PC-3 (cell line): ENCODE data around the gene ANKDD1B. TPM values are rescaled to one million over a fixed set of nuclear protein-coding genes. Genes with fewer than 3 reads are reported as not detected.

Experiments used
- ATAC-seq: fragments of 200-7000 bp; cut with Tn5 transposase; 2 replicates; pipeline ENCODE4 v1.9.1; 2020; ENCODE audit warnings: mild to moderate bottlenecking, moderate library complexity
- BruUV-seq: library from RNA; stranded (reverse); fragments of 400-500 nt; replicated peaks from 2 replicates; lab custom pipeline; 2021; lab: Mats Ljungman, UMichigan
- CTCF ChIA-PET: fragments of 300-600 bp; sonication (Branson Sonifier 250); formaldehyde crosslinking; loops from one replicate; lab custom pipeline; 2022; ENCODE audit warnings: antibody characterized with exemption; lab: Charles Lee
- POLR2A ChIA-PET: fragments of 300-600 bp; sonication (Branson Sonifier 250); formaldehyde crosslinking; loops from one replicate; lab custom pipeline; 2022; ENCODE audit warnings: antibody characterized with exemption; ENCODE audit not compliant: unreplicated experiment; lab: Charles Lee
- DNase-seq: peaks from one replicate; pipeline ENCODE4 v3.0.0-alpha.2; 2015
- H2AFZ ChIP-seq: fragments of 300-600 bp; sonication (generic); 2 replicates; pipeline ENCODE4 v1.6.0; 2016; ENCODE audit warnings: antibody characterized with exemption, low read length
- H3F3A ChIP-seq: fragments of 300-600 bp; sonication (generic); one replicate; pipeline ENCODE4 v1.6.0; 2017; ENCODE audit warnings: antibody characterized with exemption, low read length, control low read depth, mild to moderate bottlenecking; ENCODE audit not compliant: unreplicated experiment
- H3K27ac ChIP-seq: fragments of 300-600 bp; sonication (generic); 2 replicates; pipeline ENCODE4 v1.5.1; 2016; ENCODE audit warnings: mild to moderate bottlenecking, low read length
- H3K27me3 ChIP-seq: fragments of 300-600 bp; sonication (generic); 2 replicates; pipeline ENCODE4 v1.6.1; 2016; ENCODE audit warnings: low read length, mixed read lengths
- H3K36me3 ChIP-seq: fragments of 300-600 bp; sonication (generic); 2 replicates; pipeline ENCODE4 v1.6.1; 2016; ENCODE audit warnings: low read depth, mixed run types, low read length, mixed read lengths
- H3K4me1 ChIP-seq: fragments of 300-600 bp; sonication (generic); 2 replicates; pipeline ENCODE4 v1.5.1; 2016; ENCODE audit warnings: low read length; ENCODE audit not compliant: insufficient read depth
- H3K4me2 ChIP-seq: fragments of 300-600 bp; sonication (generic); 2 replicates; pipeline ENCODE4 v1.6.0; 2016; ENCODE audit warnings: low read length
- H3K4me3 ChIP-seq: fragments of 300-600 bp; sonication (generic); 2 replicates; pipeline ENCODE4 v1.5.1; 2016; ENCODE audit warnings: mild to moderate bottlenecking, low read length, mixed read lengths
- H3K79me2 ChIP-seq: fragments of 300-600 bp; sonication (generic); 2 replicates; pipeline ENCODE4 v1.6.1; 2017; ENCODE audit warnings: low read length, mixed read lengths
- H3K9ac ChIP-seq: fragments of 300-600 bp; sonication (generic); 2 replicates; pipeline ENCODE4 v1.6.0; 2016; ENCODE audit warnings: mild to moderate bottlenecking, low read length
- H3K9me2 ChIP-seq: fragments of 300-600 bp; sonication (generic); replicated peaks from 2 replicates; pipeline ENCODE4 v1.6.1; 2016; ENCODE audit warnings: mixed run types, low read length, mixed read lengths
- H3K9me3 ChIP-seq: fragments of 300-600 bp; sonication (generic); 2 replicates; pipeline ENCODE4 v1.6.1; 2016; ENCODE audit warnings: low read length, mixed read lengths
- H4K20me1 ChIP-seq: fragments of 300-600 bp; sonication (generic); 2 replicates; pipeline ENCODE4 v1.6.1; 2016; ENCODE audit warnings: low read length, mixed read lengths
- CTCF ChIP-seq: fragments of 300-600 bp; sonication (generic); conservative IDR thresholded peaks from 2 replicates; pipeline ENCODE4 v1.5.1; 2017; ENCODE audit warnings: antibody characterized with exemption, low read depth, mild to moderate bottlenecking, low read length
- EZH2 ChIP-seq: fragments of 300-600 bp; sonication (generic); IDR thresholded peaks from one replicate; pipeline ENCODE4 v1.6.1; 2017; ENCODE audit warnings: antibody characterized with exemption, mild to moderate bottlenecking, low read length; ENCODE audit not compliant: unreplicated experiment
- EZH2phosphoT487 ChIP-seq: fragments of 300-600 bp; sonication (generic); IDR thresholded peaks from 2 replicates; pipeline ENCODE4 v1.6.1; 2018; ENCODE audit warnings: mild to moderate bottlenecking, antibody characterized with exemption, low read length, borderline replicate concordance
- intact Hi-C: fragments of 100-400 bp; cut with micrococcal nuclease; formaldehyde crosslinking; loops from 2 replicates; pipeline ENCODE4 v1.9.0; 2023
- total RNA-seq: library from RNA; depleted of rRNA; stranded (reverse); fragments of >200 nt; gene quantifications from 2 replicates; pipeline ENCODE4 v1.2.3, GENCODE V29; 2014

Gene ANKDD1B
- total RNA-seq, 1 experiment from 2014 or later, result 0.04 TPM

- no peaks in the 10 kb centered on the region for H3K9me2 ChIP-seq
- no peak overlapping the region for H3K4me3 ChIP-seq
- H3F3A ChIP-seq, result no peaks in the 10 kb centered on the region
- H3K36me3 ChIP-seq, result no peaks in the 10 kb centered on the region
- no peak overlapping the region for H3K27ac ChIP-seq
- no peak for DNase-seq
- H3K79me2 ChIP-seq, result no peaks in the 10 kb centered on the region
- no TSS peak for BruUV-seq
- CTCF ChIA-PET, result no interaction called here
- POLR2A ChIA-PET, result interaction anchor here (0.6 kb wide), 1 partner anchor 13 kb away, joined by 4 read pairs; no protein-coding TSS in a partner anchor
- no peak for TF ChIP-seq CTCF
- no peak for TF ChIP-seq EZH2
- TF ChIP-seq EZH2phosphoT487, result no peak
- no peak for ATAC-seq
- no peaks in the 10 kb centered on the region for H3K27me3 ChIP-seq
- intact Hi-C loops, result no loop called here
- no peak overlapping the region for H3K9ac ChIP-seq
- H2AFZ ChIP-seq, result no peak overlapping the region
- H3K4me2 ChIP-seq, result no peak overlapping the region
- no peaks in the 10 kb centered on the region for H3K9me3 ChIP-seq
- H3K4me1 ChIP-seq, result peaks cover 8% of the 10 kb centered on the region
- H4K20me1 ChIP-seq, result no peaks in the 10 kb centered on the region
Measured at GRCh38 chr5:75656311-75657003, 45.2 kb downstream of the ANKDD1B start.

- POLR2A ChIA-PET, result interaction anchor here (0.5 to 0.6 kb wide), 2 partner anchors 83 to 110 kb away, joined by 3 to 5 read pairs; no protein-coding TSS in a partner anchor
- no peaks in the 10 kb centered on the region for H3F3A ChIP-seq
Measured at GRCh38 chr5:75659791-75660450, 48.7 kb downstream of the ANKDD1B start.

More at GRCh38 chr5:75659791-75660450, 48.7 kb downstream of the ANKDD1B start:
- intact Hi-C loops, result no loop called here
- Histone ChIP-seq H3K27me3 (no peaks in the 10 kb centered on the region), H3K4me2 (no peak overlapping the region), H3K9me2 (no peaks in the 10 kb centered on the region), H3K79me2 (no peaks in the 10 kb centered on the region), H3K4me3 (no peak overlapping the region), H3K9ac (no peak overlapping the region), H3K27ac (no peak overlapping the region), H2AFZ (no peak overlapping the region), H3K36me3 (no peaks in the 10 kb centered on the region), H4K20me1 (no peaks in the 10 kb centered on the region), H3K4me1 (no peaks in the 10 kb centered on the region), H3K9me3 (no peaks in the 10 kb centered on the region)
- BruUV-seq, result no TSS peak
- DNase-seq (no peak), ATAC-seq (no peak)
- TF ChIP-seq CTCF, result no peak
- no peak for TF ChIP-seq EZH2phosphoT487
- TF ChIP-seq EZH2, result no peak
- CTCF ChIA-PET, result no interaction called here
